Measurements from ENCODE around the gene ZNF23. TPM values are rescaled to one million over a fixed set of nuclear protein-coding genes. Genes with fewer than 3 reads are reported as not detected.

Gene ZNF23
- total RNA-seq, 1 donor from 2014 or later, result 0.43 TPM

GRCh38 chr16:71428385-71428784 is 33.7 kb downstream of the ZNF23 start:
- Histone ChIP-seq H3K36me3 (no peaks in the 10 kb centered on the region), H3K9me3 (no peaks in the 10 kb centered on the region), H3K27ac (no peak overlapping the region), H3K27me3 (no peaks in the 10 kb centered on the region), H3K4me3 (no peak overlapping the region), H3K4me1 (no peaks in the 10 kb centered on the region)
- intact Hi-C loops (cut with DNase I), result no loop called here
- no peak for DNase-seq (ENCODE audit: low spot score in 2 of 2)
- TF ChIP-seq, protein P1, sequence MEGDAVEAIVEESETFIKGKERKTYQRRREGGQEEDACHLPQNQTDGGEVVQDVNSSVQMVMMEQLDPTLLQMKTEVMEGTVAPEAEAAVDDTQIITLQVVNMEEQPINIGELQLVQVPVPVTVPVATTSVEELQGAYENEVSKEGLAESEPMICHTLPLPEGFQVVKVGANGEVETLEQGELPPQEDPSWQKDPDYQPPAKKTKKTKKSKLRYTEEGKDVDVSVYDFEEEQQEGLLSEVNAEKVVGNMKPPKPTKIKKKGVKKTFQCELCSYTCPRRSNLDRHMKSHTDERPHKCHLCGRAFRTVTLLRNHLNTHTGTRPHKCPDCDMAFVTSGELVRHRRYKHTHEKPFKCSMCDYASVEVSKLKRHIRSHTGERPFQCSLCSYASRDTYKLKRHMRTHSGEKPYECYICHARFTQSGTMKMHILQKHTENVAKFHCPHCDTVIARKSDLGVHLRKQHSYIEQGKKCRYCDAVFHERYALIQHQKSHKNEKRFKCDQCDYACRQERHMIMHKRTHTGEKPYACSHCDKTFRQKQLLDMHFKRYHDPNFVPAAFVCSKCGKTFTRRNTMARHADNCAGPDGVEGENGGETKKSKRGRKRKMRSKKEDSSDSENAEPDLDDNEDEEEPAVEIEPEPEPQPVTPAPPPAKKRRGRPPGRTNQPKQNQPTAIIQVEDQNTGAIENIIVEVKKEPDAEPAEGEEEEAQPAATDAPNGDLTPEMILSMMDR (IDR thresholded peaks at IDR 0.05), result no peak

DNA sequence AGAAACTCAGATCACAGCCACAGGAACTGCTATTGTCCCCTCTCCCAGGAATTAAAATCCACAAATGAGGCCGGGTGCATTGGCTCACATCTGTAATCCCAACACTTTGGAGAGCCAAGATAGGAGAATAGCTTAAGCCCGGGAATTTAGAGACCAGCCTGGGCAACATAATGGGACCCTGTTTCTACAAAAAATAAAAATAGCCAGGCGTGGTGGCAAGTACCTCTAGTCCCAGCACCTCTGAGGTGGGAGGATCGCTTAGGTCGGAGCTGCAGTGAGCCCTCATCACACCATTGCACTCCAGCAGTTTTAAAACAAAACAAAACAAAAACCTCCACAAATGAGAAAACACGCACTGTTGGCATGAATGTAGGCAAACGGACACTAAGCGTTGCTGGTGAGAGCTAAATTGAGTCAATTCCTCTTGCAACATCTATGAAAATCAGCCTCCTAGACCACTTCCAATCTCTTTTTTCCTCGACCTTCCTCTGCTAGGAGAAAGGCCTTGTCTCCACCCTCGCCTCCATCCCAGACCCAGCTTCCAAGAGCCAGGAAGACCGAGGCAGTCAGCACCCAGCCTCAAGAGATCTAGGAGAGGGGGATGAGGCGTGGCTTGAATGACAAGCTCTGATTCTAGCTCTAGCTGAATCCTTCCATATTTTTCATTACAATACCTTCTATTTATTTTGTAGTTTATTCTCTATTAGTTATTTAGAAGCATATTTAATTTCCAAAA is 35.0 kb downstream of the ZNF23 start:
- H3K27me3 ChIP-seq, result no peaks in the 10 kb centered on the region
- intact Hi-C loops (cut with DNase I), result no loop called here
- H3K4me1 ChIP-seq, result no peaks in the 10 kb centered on the region
- H3K27ac ChIP-seq, result no peak overlapping the region
- no peak for DNase-seq (ENCODE audit: low spot score in 2 of 2)
- no peak overlapping the region for H3K4me3 ChIP-seq
- TF ChIP-seq, protein P1 (IDR thresholded peaks at IDR 0.05), result no peak
- no peaks in the 10 kb centered on the region for H3K9me3 ChIP-seq
- no peaks in the 10 kb centered on the region for H3K36me3 ChIP-seq

GRCh38 chr16:71426069-71426879 is 35.8 kb downstream of the ZNF23 start:
- intact Hi-C loops (cut with DNase I), result no loop called here
- Histone ChIP-seq H3K27me3 (no peaks in the 10 kb centered on the region), H3K4me3 (no peak overlapping the region), H3K9me3 (no peaks in the 10 kb centered on the region), H3K27ac (no peak overlapping the region), H3K4me1 (no peaks in the 10 kb centered on the region), H3K36me3 (no peaks in the 10 kb centered on the region)
- TF ChIP-seq, protein P1 (IDR thresholded peaks at IDR 0.05), result no peak
- DNase-seq (ENCODE audit: low spot score in 2 of 2), result no peak

- H3K27me3 ChIP-seq, result no peaks in the 10 kb centered on the region
- H3K4me1 ChIP-seq, result no peaks in the 10 kb centered on the region
- H3K4me3 ChIP-seq, result no peak overlapping the region
- H3K36me3 ChIP-seq, result no peaks in the 10 kb centered on the region
- no peak for DNase-seq (ENCODE audit: low spot score in 2 of 2)
- intact Hi-C loops (cut with DNase I), result no loop called here
- no peaks in the 10 kb centered on the region for H3K9me3 ChIP-seq
- TF ChIP-seq, protein P1 (IDR thresholded peaks at IDR 0.05), result no peak
- H3K27ac ChIP-seq, result no peak overlapping the region
Observed at GRCh38 chr16:71425746-71426068, 36.3 kb downstream of the ZNF23 start.

DNA sequence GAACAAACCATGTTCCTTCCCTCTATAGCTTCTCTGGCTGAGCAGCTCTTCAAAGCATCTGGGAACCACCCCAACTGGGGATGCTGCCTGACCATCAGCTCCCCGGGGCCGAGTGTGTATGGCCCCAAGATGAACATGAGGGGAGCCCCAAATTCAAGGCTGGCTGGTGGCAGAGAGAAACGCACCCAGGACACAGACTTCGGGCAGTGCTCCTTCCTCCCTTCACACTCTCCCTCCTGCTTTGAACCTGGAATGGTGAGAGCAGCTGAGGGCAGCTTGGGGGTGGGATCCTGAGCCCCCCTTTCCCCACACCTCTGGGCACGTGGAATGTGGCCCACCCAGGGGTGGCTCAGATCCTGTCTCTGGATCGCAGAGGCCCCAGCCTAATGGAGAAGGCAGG is 37.4 kb downstream of the ZNF23 start:
- no peaks in the 10 kb centered on the region for H3K27me3 ChIP-seq
- intact Hi-C loops (cut with DNase I), result no loop called here
- H3K9me3 ChIP-seq, result no peaks in the 10 kb centered on the region
- TF ChIP-seq, protein P1 (IDR thresholded peaks at IDR 0.05), result no peak
- no peaks in the 10 kb centered on the region for H3K4me1 ChIP-seq
- no peak overlapping the region for H3K4me3 ChIP-seq
- DNase-seq (ENCODE audit: low spot score in 2 of 2), result no peak
- H3K27ac ChIP-seq, result no peak overlapping the region
- no peaks in the 10 kb centered on the region for H3K36me3 ChIP-seq
